HEK293T (cell line): ENCODE results near the gene FAM3C.

Experiments used
- CTCF ChIA-PET: fragments of 350-600 bp; formaldehyde crosslinking; extraction: SDS; loops from one replicate; lab custom pipeline; 2021; ENCODE audit warnings: antibody characterized with exemption, inconsistent platforms; lab: Yijun Ruan, JAX
- POLR2A ChIA-PET: fragments of 350-600 bp; formaldehyde crosslinking; extraction: SDS; loops from one replicate; lab custom pipeline; 2020; ENCODE audit warnings: antibody characterized with exemption, inconsistent platforms; lab: Yijun Ruan, JAX
- DNase-seq: peaks from one replicate; pipeline ENCODE4 v3.0.0; 2012; ENCODE audit warnings: mixed read lengths; ENCODE audit errors: extremely low spot score
- ARNT ChIP-seq: fragments of 450-650 bp; IDR thresholded peaks from 2 replicates; pipeline ENCODE4 v1.6.1; 2017; ENCODE audit warnings: mild to moderate bottlenecking
- BHLHE40 ChIP-seq: fragments of 450-650 bp; IDR thresholded peaks from 2 replicates; pipeline ENCODE4 v1.6.1; 2016; ENCODE audit warnings: mild to moderate bottlenecking, moderate library complexity, borderline replicate concordance
- CTBP1 ChIP-seq: fragments of 450-650 bp; IDR thresholded peaks from 2 replicates; pipeline ENCODE4 v1.6.1; 2016; ENCODE audit warnings: borderline replicate concordance
- ELF4 ChIP-seq: fragments of 450-650 bp; IDR thresholded peaks from 2 replicates; pipeline ENCODE4 v1.6.1; 2017; ENCODE audit warnings: antibody characterized with exemption
- FOXA1 ChIP-seq: fragments of 450-650 bp; IDR thresholded peaks from 2 replicates; pipeline ENCODE4 v1.6.1; 2016; ENCODE audit warnings: mild to moderate bottlenecking
- FOXK2 ChIP-seq: fragments of 450-650 bp; IDR thresholded peaks from 2 replicates; pipeline ENCODE4 v1.6.1; 2016; ENCODE audit warnings: mild to moderate bottlenecking
- FOXM1 ChIP-seq: fragments of 450-650 bp; IDR thresholded peaks from 2 replicates; pipeline ENCODE4 v1.6.1; 2017; ENCODE audit warnings: mild to moderate bottlenecking, borderline replicate concordance
- HDGF ChIP-seq: fragments of 450-650 bp; IDR thresholded peaks from 2 replicates; pipeline ENCODE4 v1.6.1; 2017; ENCODE audit warnings: antibody characterized with exemption, borderline replicate concordance
- L3MBTL2 ChIP-seq: fragments of 450-650 bp; conservative IDR thresholded peaks from 2 replicates; pipeline ENCODE4 v1.6.1; 2016; ENCODE audit warnings: mild to moderate bottlenecking
- LEF1 ChIP-seq: fragments of 450-650 bp; IDR thresholded peaks from 2 replicates; pipeline ENCODE4 v1.6.1; 2017; ENCODE audit warnings: mild to moderate bottlenecking, borderline replicate concordance
- NFRKB ChIP-seq: fragments of 450-650 bp; IDR thresholded peaks from 2 replicates; pipeline ENCODE4 v1.6.1; 2016; ENCODE audit warnings: mild to moderate bottlenecking, moderate library complexity
- SP1 ChIP-seq: fragments of 450-650 bp; IDR thresholded peaks from 2 replicates; pipeline ENCODE4 v1.6.1; 2017
- SUZ12 ChIP-seq: fragments of 450-650 bp; IDR thresholded peaks from 2 replicates; pipeline ENCODE4 v1.6.1; 2016; ENCODE audit warnings: mild to moderate bottlenecking
- TARDBP ChIP-seq: fragments of 450-650 bp; IDR thresholded peaks from 2 replicates; pipeline ENCODE4 v1.6.1; 2016
- ZNF384 ChIP-seq: fragments of 450-650 bp; IDR thresholded peaks from 2 replicates; pipeline ENCODE4 v1.6.1; 2016
- TF ChIP-seq, protein P1 (sequence below): fragments of 450-650 bp; IDR thresholded peaks from 2 replicates; pipeline ENCODE4 v1.6.1; 2016

FAM3C gene

GRCh38 chr7:121307021-121307574 lies 89.0 kb downstream of the FAM3C start:
- no peak for TF ChIP-seq BHLHE40
- ChIA-PET CTCF (no interaction called here), POLR2A (no interaction called here)
- no peak for DNase-seq

DNA sequence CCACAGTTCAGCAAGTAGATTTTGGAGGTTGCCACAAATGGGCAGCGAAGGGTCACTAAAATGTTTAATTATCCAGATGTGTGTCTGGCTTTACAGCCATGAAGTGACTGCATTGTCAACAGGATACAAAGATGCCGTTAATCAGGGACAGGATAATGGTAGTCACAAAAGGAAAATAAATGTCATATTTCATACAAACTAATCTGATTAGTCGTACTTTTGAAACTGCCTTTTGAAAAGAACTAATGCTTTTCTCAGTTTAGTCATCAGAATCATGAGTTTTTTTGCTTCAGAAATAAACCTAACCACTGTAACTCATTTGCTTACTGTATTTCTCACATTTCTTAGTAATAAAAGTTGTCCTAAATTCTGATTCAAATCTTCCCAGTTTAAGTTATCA lies 89.5 kb downstream of the FAM3C start:
- CTCF ChIA-PET: no interaction called here
- no peak for DNase-seq
- POLR2A ChIA-PET: no interaction called here

DNA sequence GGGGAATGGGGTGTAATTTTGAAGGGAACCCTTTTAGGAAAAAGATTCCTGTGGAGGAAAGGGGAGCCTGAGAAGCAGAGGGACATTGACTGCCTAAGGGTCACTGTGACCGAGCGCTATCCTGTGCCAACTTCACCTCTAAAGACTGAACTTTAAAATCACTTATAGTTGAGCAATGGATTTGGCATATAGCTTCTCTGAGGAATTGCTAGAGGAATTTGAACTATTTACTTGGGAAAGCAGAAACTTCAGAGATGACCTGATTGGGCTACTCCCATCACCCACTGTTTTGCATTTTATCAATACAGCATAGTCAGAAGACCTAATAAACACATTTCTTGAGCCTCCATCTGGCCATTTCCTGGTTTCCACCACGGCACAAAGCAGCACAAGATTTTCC lies 91.0 kb downstream of the FAM3C start:
- no peak for DNase-seq
- no peak for TF ChIP-seq HDGF
- TF ChIP-seq FOXM1: no peak
- no peak for TF ChIP-seq CTBP1
- TF ChIP-seq ARNT: no peak
- no peak for TF ChIP-seq BHLHE40
- TF ChIP-seq SUZ12: no peak
- no peak for TF ChIP-seq FOXK2
- TF ChIP-seq SP1: no peak
- CTCF ChIA-PET: no interaction called here
- POLR2A ChIA-PET: no interaction called here

More for the DNA sequence above, 89.5 kb downstream of the FAM3C start:
- TF ChIP-seq LEF1: no peak
- no peak for TF ChIP-seq ARNT
- TF ChIP-seq, protein P1, sequence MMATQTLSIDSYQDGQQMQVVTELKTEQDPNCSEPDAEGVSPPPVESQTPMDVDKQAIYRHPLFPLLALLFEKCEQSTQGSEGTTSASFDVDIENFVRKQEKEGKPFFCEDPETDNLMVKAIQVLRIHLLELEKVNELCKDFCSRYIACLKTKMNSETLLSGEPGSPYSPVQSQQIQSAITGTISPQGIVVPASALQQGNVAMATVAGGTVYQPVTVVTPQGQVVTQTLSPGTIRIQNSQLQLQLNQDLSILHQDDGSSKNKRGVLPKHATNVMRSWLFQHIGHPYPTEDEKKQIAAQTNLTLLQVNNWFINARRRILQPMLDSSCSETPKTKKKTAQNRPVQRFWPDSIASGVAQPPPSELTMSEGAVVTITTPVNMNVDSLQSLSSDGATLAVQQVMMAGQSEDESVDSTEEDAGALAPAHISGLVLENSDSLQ: no peak
- no peak for TF ChIP-seq TARDBP
- TF ChIP-seq ELF4: no peak
- TF ChIP-seq SP1: no peak
- no peak for TF ChIP-seq HDGF
- TF ChIP-seq CTBP1: no peak

DNA sequence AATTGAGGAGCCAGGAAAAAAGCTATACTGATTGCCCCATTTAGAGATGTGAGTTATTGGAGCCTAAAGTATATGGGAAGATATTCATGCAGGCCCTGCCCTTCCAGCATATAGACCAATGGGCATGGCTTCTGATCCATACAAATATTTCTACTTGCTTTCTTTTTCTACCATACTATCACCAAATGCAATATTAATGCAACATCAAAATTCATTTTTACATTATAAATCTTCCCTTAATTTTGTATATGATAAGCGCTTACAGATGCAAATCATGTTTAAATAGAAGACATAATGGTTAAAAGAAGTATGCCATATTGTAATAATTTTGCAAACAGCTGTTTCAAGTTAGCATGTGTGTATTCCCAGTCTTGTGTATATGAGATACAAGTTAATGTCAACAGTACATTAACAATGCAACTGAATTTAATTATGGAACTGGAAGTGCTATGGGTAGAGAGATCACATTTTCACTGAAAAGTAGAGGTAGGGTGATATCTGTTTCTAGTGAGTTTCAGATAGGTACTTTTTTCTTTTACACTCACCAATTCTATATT lies 91.9 kb downstream of the FAM3C start:
- CTCF ChIA-PET: no interaction called here
- POLR2A ChIA-PET: no interaction called here
- no peak for DNase-seq

GRCh38 chr7:121303422-121304101 lies 92.5 kb downstream of the FAM3C start:
- TF ChIP-seq NFRKB (no peak), FOXK2 (no peak), FOXA1 (no peak), SP1 (no peak), ELF4 (no peak), TARDBP (no peak), BHLHE40 (no peak), LEF1 (no peak), ARNT (no peak)
- TF ChIP-seq, protein P1: no peak
- POLR2A ChIA-PET: no interaction called here
- no peak for DNase-seq
- CTCF ChIA-PET: no interaction called here

More for the DNA sequence above, 91.9 kb downstream of the FAM3C start:
- TF ChIP-seq SP1 (no peak), ZNF384 (no peak), ELF4 (no peak), NFRKB (no peak), L3MBTL2 (no peak), SUZ12 (no peak), FOXK2 (no peak), HDGF (no peak)

DNA sequence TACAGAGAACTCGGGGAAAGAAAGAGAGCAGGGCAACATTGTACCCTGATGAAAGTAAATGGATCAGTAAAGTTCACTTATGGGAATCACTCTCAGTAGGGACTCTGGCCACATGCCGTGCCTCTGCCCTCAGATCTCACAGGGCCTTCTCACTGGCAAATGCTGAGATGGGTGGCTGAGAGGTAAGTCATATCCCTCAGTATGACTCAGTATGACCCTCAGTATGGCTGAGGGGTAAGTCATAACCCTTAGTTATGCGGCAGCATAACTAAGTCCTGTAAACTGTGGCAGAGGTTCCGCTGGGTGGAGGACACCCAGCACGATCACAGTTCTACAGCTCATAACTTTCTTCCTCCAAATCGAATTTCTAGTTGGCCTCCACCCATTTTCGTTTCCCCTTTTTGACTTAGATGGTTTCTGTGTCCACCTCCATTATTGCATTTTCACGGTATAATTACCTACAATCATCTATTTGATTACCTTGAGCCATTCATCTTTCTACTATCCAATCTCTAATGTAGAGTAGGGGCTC lies 93.8 kb downstream of the FAM3C start:
- ChIA-PET POLR2A (no interaction called here), CTCF (no interaction called here)
- TF ChIP-seq ZNF384 (no peak), NFRKB (no peak), SP1 (no peak), FOXA1 (no peak)
- no peak for DNase-seq

DNA sequence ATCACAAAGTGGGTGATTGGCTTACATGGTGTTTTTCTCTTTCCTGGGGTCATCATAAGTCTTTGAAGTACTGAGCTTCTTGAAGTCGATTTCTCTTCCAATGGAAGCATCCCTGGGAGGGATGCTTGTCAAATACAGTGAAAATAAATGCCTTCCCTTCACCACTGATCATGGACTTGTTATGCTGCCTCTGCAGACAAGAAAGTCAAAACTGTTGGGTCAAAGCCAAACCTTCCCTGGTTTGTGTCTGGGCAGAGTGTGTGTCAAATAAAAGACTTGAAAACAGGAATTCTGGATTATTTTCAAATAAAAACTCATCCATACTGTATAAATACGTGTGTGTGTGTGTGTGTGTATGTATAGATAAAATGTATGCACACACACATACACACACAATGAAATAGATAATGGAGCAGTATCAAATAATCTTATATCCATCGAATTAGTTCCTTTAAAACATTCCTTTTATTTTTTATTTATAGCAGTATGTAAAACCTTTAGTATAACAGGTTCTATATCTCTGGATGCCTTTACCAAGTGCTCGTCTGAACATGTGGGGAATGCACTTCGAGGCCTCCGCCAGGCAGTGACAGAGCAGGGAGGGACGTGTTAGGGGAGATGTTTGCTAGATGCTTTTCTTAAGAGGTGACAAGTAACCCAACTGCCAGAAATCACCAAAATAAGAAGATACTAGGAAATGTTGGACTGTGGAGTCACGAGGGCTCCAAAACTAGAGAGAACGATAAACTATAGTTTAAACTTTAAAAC lies 94.5 kb downstream of the FAM3C start:
- TF ChIP-seq, protein P1: no peak
- TF ChIP-seq HDGF (no peak), L3MBTL2 (peak; percentile 58), CTBP1 (no peak), FOXM1 (no peak), LEF1 (no peak), BHLHE40 (no peak)
- POLR2A ChIA-PET: no interaction called here
- CTCF ChIA-PET: no interaction called here
- DNase-seq: no peak
